Colonic mucosa (tissue), 4 donors: Measurements from ENCODE around the gene MAP4K5. TPM values are rescaled to one million over a fixed set of nuclear protein-coding genes. Genes with fewer than 3 reads are reported as not detected.

Experiments
- DNase-seq: peaks from one replicate; pipeline ENCODE4 v3.0.0-alpha.2; 2020
- H3K27ac ChIP-seq: fragments of 200-600 bp; one replicate; pipeline ENCODE4 v1.8.0; 2021
- H3K27me3 ChIP-seq: fragments of 200-600 bp; one replicate; pipeline ENCODE4 v1.8.0; 2021
- H3K36me3 ChIP-seq: fragments of 200-600 bp; one replicate; pipeline ENCODE4 v1.8.0; 2021
- H3K4me1 ChIP-seq: fragments of 200-600 bp; one replicate; pipeline ENCODE4 v1.8.0; 2021; ENCODE audit warnings: mild to moderate bottlenecking
- H3K4me3 ChIP-seq: fragments of 200-600 bp; one replicate; pipeline ENCODE4 v1.8.0; 2021
- H3K9ac ChIP-seq, 2 donors: one replicate each; pipeline ENCODE4 v1.7.0; 2013; ENCODE audit warnings: control low read depth in 2 of 2, low read depth in 2 of 2, low read length in 2 of 2
- H3K9me3 ChIP-seq: fragments of 200-600 bp; one replicate; pipeline ENCODE4 v1.8.0; 2021
- CTCF ChIP-seq: fragments of 200-600 bp; IDR thresholded peaks from one replicate; pipeline ENCODE4 v1.8.0; 2022; ENCODE audit warnings: antibody characterized with exemption, mild to moderate bottlenecking
- intact Hi-C: fragments of 100-400 bp; cut with DNase I; formaldehyde crosslinking; loops from one replicate; pipeline ENCODE4 v1.14.1; 2022
- total RNA-seq, 2 donors: library from RNA; stranded (reverse); fragmentation: NEBNext Ultra II Directional in 1 of 2; extraction: Animal tissue kit (Norgen Biotek cat#: 25700) in 1 of 2; gene quantifications; one replicate each; pipeline ENCODE4 v1.2.1, GENCODE V29; 2021
- donor health status: healthy.
- donor health status: DM: no; HTN: no; CAD: no.
- donor health status: DM: no; HTN: no; CAD: no.

MAP4K5 gene
- total RNA-seq, 2 donors from 2014 or later: 39.0 to 43.3 TPM

- H3K27ac ChIP-seq: no peak overlapping the region
Measured at GRCh38 chr14:50381008-50381407, 151.4 kb downstream of the MAP4K5 start.

DNA sequence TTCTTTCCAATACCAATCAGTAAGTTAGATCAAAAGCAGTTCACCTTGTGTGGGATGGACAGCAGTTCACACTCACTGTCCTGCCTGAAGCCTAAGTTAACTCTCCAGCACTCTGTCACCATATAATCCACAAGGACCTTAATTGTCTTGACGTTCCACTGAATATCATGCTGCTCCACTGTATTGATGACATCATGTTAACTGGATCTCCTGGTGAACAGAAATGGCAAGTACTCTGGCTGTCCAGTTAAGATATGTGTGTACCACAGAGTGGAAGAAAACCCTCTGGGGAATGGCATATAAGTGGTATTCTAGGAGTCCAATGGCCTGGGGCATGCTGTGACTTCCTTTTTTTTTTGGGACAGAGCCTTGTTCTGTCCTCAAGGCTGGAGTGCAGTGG is 151.9 kb downstream of the MAP4K5 start:
- no peak overlapping the region for H3K27ac ChIP-seq
- intact Hi-C loops: no loop called here
- H3K4me1 ChIP-seq: no peaks in the 10 kb centered on the region
- H3K27me3 ChIP-seq: no peaks in the 10 kb centered on the region
- no peak for TF ChIP-seq CTCF
- H3K36me3 ChIP-seq: no peaks in the 10 kb centered on the region
- H3K9ac ChIP-seq: no peak overlapping the region
- no peak for DNase-seq
- H3K9me3 ChIP-seq: no peaks in the 10 kb centered on the region
- H3K4me3 ChIP-seq: no peak overlapping the region

More at GRCh38 chr14:50381008-50381407, 151.4 kb downstream of the MAP4K5 start:
- no peak for TF ChIP-seq CTCF
- Histone ChIP-seq H3K36me3 (no peaks in the 10 kb centered on the region), H3K4me1 (no peaks in the 10 kb centered on the region), H3K27me3 (no peaks in the 10 kb centered on the region), H3K9ac (no peak overlapping the region), H3K4me3 (no peak overlapping the region), H3K9me3 (no peaks in the 10 kb centered on the region)
- intact Hi-C loops: no loop called here
- DNase-seq: no peak

GRCh38 chr14:50379563-50379962 is 152.8 kb downstream of the MAP4K5 start:
- Histone ChIP-seq H3K4me3 (no peak overlapping the region), H3K27me3 (no peaks in the 10 kb centered on the region)
- TF ChIP-seq CTCF: no peak

GRCh38 chr14:50377550-50378085 is 154.8 kb downstream of the MAP4K5 start:
- no peak for TF ChIP-seq CTCF
- no peak overlapping the region for H3K4me3 ChIP-seq
- intact Hi-C loops: no loop called here
- H3K9ac ChIP-seq: no peak overlapping the region
- H3K27me3 ChIP-seq: no peaks in the 10 kb centered on the region
- no peak overlapping the region for H3K27ac ChIP-seq
- no peaks in the 10 kb centered on the region for H3K9me3 ChIP-seq
- no peaks in the 10 kb centered on the region for H3K36me3 ChIP-seq
- DNase-seq: no peak
- no peaks in the 10 kb centered on the region for H3K4me1 ChIP-seq

More at GRCh38 chr14:50379563-50379962, 152.8 kb downstream of the MAP4K5 start:
- no peaks in the 10 kb centered on the region for H3K9me3 ChIP-seq
- intact Hi-C loops: no loop called here
- H3K9ac ChIP-seq: no peak overlapping the region
- no peak overlapping the region for H3K27ac ChIP-seq
- H3K4me1 ChIP-seq: no peaks in the 10 kb centered on the region
- H3K36me3 ChIP-seq: no peaks in the 10 kb centered on the region
- DNase-seq: peak; percentile 13

DNA sequence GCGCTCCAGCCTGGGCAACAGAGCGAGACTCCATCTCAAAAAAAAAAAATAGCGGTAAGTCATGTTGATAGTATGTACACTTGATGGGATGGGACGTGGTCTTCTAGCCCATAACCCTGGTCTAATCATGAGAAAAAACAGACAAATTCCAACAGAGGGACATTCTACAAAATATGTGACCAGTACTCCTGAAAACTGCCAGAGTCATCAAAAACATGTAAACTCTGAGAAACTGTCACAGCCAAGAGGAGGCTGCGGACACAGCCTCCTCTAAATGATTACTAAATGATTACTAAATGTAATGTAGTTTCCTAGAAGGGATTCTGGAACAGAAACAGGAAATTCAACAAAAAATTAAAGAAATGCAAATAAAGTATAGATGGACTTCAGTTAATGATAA is 156.6 kb downstream of the MAP4K5 start:
- Histone ChIP-seq H3K27ac (no peak overlapping the region), H3K4me3 (no peak overlapping the region), H3K36me3 (no peaks in the 10 kb centered on the region), H3K27me3 (no peaks in the 10 kb centered on the region), H3K9ac (no peak overlapping the region), H3K9me3 (no peaks in the 10 kb centered on the region), H3K4me1 (no peaks in the 10 kb centered on the region)
- intact Hi-C loops: no loop called here
- DNase-seq: no peak
- TF ChIP-seq CTCF: no peak
